ENCODE measurements around the gene APPL2. TPM values are rescaled to one million over a fixed set of nuclear protein-coding genes. Genes with fewer than 3 reads are reported as not detected.

Gene APPL2
- total RNA-seq, 1 experiment from 2014 or later, result 35.5 TPM

GRCh38 chr12:105234197-105234596 is 1.8 kb downstream of the APPL2 start:
- H3K27me3 Mint-ChIP-seq (ENCODE audit: insufficient read depth, unreplicated experiment), result no peaks in the 10 kb centered on the region
- no peak for DNase-seq (ENCODE audit: unreplicated experiment)
- peaks cover 5% of the 10 kb centered on the region for H3K36me3 Mint-ChIP-seq (ENCODE audit: insufficient read depth, unreplicated experiment)
- intact Hi-C loops (cut with micrococcal nuclease), result no loop called here
- POLR2A ChIA-PET, result interaction anchor here (0.7 to 4.1 kb wide), 12 partner anchors 8 to 150 kb away, joined by 3 to 51 read pairs (median 6); partner anchors contain the start of gene C12orf75
- H3K4me1 Mint-ChIP-seq (ENCODE audit: insufficient read depth, unreplicated experiment), result peaks cover 30% of the 10 kb centered on the region
- CTCF ChIA-PET, result interaction anchor here (0.6 to 2.2 kb wide), 6 partner anchors 29 to 1014 kb away, joined by 3 to 8 read pairs (median 4); no protein-coding TSS in a partner anchor
- no TSS peak for BruUV-seq (replicated peaks)
- H3K9me3 Mint-ChIP-seq (ENCODE audit: unreplicated experiment), result no peaks in the 10 kb centered on the region
- peak overlapping the region; percentile 90 for H3K27ac Mint-ChIP-seq (ENCODE audit: low read depth, unreplicated experiment)
- no peak for TF ChIP-seq CTCF (IDR thresholded peaks at IDR 0.05; ENCODE audit: unreplicated experiment)
- peak overlapping the region; percentile 87 for H3K4me3 Mint-ChIP-seq (ENCODE audit: unreplicated experiment)

GRCh38 chr12:105233041-105233905 is 2.7 kb downstream of the APPL2 start:
- H3K27me3 Mint-ChIP-seq (ENCODE audit: insufficient read depth, unreplicated experiment), result no peaks in the 10 kb centered on the region
- H3K9me3 Mint-ChIP-seq (ENCODE audit: unreplicated experiment), result no peaks in the 10 kb centered on the region
- H3K4me3 Mint-ChIP-seq (ENCODE audit: unreplicated experiment), result peak overlapping the region; percentile 87
- H3K36me3 Mint-ChIP-seq (ENCODE audit: insufficient read depth, unreplicated experiment), result peaks cover 12% of the 10 kb centered on the region
- H3K4me1 Mint-ChIP-seq (ENCODE audit: insufficient read depth, unreplicated experiment), result peaks cover 35% of the 10 kb centered on the region
- intact Hi-C loops (cut with micrococcal nuclease), result no loop called here
- TF ChIP-seq CTCF (IDR thresholded peaks at IDR 0.05; ENCODE audit: unreplicated experiment), result no peak
- ChIA-PET CTCF (interaction anchor here (0.7 to 1.6 kb wide), 6 partner anchors 16 to 150 kb away, joined by 3 to 4 read pairs (median 4); no protein-coding TSS in a partner anchor), POLR2A (interaction anchor here (0.8 to 4.1 kb wide), 7 partner anchors 9 to 150 kb away, joined by 3 to 51 read pairs (median 5); partner anchors contain the start of gene C12orf75)
- BruUV-seq (replicated peaks), result no TSS peak
- no peak overlapping the region for H3K27ac Mint-ChIP-seq (ENCODE audit: low read depth, unreplicated experiment)
- DNase-seq (ENCODE audit: unreplicated experiment), result no peak

- BruUV-seq (replicated peaks), result no TSS peak
- CTCF ChIA-PET, result interaction anchor here (1.0 to 1.2 kb wide), 3 partner anchors 10 to 159 kb away, joined by 4 to 6 read pairs (median 4); no protein-coding TSS in a partner anchor
- Mint-ChIP-seq H3K9me3 (ENCODE audit: unreplicated experiment) (no peaks in the 10 kb centered on the region), H3K27me3 (ENCODE audit: insufficient read depth, unreplicated experiment) (no peaks in the 10 kb centered on the region), H3K4me3 (ENCODE audit: unreplicated experiment) (no peak overlapping the region), H3K4me1 (ENCODE audit: insufficient read depth, unreplicated experiment) (peaks cover 30% of the 10 kb centered on the region), H3K36me3 (ENCODE audit: insufficient read depth, unreplicated experiment) (peaks cover 24% of the 10 kb centered on the region), H3K27ac (ENCODE audit: low read depth, unreplicated experiment) (no peak overlapping the region)
- DNase-seq (ENCODE audit: unreplicated experiment), result no peak
- intact Hi-C loops (cut with micrococcal nuclease), result no loop called here
- TF ChIP-seq CTCF (IDR thresholded peaks at IDR 0.05; ENCODE audit: unreplicated experiment), result no peak
- POLR2A ChIA-PET, result no interaction called here
Measured at GRCh38 chr12:105231396-105231795, 4.6 kb downstream of the APPL2 start.

GRCh38 chr12:105229371-105229770 is 6.6 kb downstream of the APPL2 start:
- H3K4me3 Mint-ChIP-seq (ENCODE audit: unreplicated experiment), result no peak overlapping the region
- no TSS peak for BruUV-seq (replicated peaks)
- no peak for DNase-seq (ENCODE audit: unreplicated experiment)
- intact Hi-C loops (cut with micrococcal nuclease), result no loop called here
- peaks cover 41% of the 10 kb centered on the region for H3K36me3 Mint-ChIP-seq (ENCODE audit: insufficient read depth, unreplicated experiment)
- no peak for TF ChIP-seq CTCF (IDR thresholded peaks at IDR 0.05; ENCODE audit: unreplicated experiment)
- no peaks in the 10 kb centered on the region for H3K27me3 Mint-ChIP-seq (ENCODE audit: insufficient read depth, unreplicated experiment)
- POLR2A ChIA-PET, result no interaction called here
- no peaks in the 10 kb centered on the region for H3K9me3 Mint-ChIP-seq (ENCODE audit: unreplicated experiment)
- peaks cover 19% of the 10 kb centered on the region for H3K4me1 Mint-ChIP-seq (ENCODE audit: insufficient read depth, unreplicated experiment)
- CTCF ChIA-PET, result interaction anchor here (0.5 kb wide), 1 partner anchor 1292 kb away, joined by 3 read pairs; no protein-coding TSS in a partner anchor
- H3K27ac Mint-ChIP-seq (ENCODE audit: low read depth, unreplicated experiment), result peak overlapping the region; percentile 35
